CD4-positive, alpha-beta T cell treated with Interleukin-15 for 4 hours (primary cell): Measurements from ENCODE around the gene SORCS2.
"Not testable (repeated sequence)": the region's sequence is repeated elsewhere in the genome, so short reads cannot be mapped to it uniquely, and the experiment has no call there.

Source experiments
- DNase-seq: peaks from one replicate; pipeline ENCODE4 v3.0.0-alpha.2; 2020; ENCODE audit warnings: low spot score

SORCS2 gene

DNA sequence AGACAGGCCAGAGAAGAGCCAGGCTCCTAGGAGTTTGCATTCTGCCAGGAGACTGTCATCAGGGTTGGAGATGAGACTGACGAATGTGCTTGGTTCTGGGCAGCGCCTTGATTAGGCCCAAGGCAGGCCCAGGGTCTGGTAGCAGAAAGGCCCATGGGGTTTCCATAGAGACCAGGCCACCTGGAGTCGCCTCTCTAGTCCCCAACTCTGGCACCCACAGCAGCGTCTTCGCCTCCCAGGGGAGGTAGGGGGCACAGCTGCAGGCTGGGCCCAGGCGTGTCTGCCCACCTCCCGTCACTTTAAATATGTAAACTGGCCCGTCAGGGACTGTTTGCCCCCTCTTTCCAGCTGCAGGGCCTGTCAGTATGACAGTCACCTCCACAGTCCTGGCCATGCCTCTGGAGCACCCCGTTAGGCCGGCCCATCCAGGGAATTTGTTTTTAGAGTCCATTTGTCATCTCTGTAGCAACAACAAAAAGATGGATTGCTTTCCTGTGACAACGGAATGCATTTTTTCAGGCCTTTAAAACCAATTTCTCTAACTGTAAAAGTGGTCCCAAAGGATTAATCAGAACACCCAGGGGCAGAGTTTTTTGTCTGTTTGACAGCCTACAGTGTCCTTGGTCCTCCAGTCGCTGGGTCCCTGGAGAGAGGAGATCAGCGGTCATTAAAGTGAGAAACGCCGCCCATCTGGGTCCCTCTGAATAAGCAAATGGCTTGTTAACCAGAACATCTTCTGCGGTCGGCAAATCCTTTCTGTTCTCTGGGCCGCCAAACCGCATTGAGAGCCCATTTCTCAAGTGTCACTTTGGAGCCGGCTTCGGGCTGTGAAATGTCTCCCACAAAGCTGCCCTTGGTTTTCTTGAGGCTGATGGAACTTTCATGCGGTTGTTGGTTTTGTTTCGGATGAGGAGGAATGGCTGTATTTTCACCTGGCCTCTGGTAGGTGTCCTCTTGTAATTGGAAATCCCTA is 395.4 kb downstream of the SORCS2 start:
- DNase-seq, result no peak

DNA sequence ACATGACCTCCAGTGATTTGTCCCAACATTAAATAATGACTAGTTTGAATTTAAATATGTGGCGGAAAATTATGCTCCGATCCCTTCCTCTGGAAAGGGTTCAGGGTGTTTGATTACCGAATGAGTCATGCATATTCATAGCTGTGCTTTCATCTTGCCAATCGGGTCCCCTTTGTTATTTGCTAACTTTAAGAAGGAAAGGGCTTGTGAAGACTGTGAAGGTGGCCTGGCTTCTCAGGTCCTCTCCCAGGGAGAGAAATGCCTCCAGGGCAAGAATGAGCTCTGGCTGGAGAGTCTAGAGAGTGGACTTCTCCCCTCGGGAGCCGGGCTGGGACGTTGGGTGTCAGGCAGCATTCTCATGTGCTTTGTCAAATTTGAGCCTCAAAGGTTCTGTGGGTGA is 397.9 kb downstream of the SORCS2 start:
- DNase-seq, result no peak

DNA sequence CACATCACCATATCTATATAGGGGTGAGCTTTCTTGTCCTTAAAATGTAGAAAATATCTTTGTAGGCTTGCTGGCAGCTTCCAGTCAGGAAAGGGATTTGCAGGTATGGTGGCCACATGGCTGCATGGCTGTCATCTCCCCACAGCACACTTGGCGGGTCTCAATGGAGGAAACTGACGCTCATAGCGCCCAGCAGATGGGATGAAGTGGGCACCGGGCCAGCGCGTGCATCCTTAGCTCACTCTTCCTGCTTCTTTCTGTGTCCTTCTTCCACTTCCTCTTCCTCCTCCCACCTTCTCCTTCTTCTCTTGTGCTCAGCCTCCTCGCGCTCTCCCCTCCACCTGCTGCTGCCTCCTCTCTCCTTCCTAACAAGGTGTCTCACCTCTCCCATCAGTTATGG is 398.6 kb downstream of the SORCS2 start:
- DNase-seq, result no peak

DNA sequence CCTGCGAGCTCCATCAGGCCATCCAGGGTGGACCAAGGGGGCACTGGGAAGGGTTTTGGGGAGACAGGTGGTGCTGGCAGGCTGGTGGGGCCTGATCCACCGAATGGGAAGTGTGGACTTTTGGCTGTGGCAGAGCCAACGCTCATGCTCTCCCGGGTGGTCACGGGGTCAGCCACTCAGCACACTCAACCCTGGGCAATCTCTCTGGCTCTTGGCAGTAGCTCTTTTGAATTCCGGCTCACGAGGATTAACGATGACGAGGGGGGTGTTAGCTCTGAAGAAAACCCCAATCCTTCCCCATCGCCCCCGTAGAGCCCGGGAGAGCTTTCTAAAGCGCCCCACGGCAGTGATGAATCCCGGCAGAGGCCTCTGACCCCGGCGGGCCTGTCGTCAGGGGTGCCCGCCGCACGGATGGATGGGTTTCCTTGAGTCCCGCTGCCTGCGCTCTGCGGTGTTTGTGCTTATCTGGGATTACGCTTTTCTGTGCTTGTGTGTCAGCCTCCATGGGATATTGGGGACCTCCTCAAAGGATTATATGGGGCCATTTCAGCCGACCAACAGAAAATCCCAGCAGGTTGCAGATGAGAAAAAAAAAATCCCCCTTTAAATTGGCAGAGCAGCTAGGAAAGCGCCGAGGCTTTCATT is 399.2 kb downstream of the SORCS2 start:
- DNase-seq, result no peak

DNA sequence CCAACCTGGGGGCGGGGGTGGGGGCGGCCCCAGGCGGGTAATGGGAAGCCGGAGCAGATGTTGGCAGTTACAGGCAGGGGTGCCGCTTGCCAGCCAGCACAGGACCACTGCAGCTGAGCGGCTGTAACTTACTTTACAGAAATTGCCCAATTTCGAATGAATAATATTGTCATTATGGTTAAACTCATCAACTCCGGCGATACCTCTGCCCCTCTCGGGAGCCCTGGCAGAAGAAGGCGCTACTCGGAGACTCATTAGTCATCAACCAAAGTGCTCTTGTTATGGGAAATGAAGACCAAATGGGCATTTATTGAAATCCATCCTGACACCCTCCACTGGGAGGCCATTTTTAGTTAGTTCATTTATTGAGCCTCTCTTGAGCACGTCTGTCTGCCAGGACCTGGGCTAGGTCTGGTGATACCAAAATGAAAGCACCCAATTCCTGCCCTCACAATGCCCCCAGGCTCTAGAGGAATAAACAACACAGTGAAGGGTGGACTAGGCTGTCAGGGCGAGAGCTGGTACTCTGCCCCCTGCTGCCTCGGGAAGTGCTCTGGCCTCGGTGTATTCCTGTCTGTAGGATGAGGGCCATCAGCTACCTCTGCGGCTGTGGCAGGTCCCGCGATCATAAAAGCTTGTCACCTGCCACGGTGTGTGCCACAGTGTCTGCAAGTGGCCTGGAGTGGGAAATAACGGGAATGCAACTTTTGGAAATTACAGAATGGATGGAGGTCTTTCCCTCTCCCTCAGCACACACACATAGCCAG is 401.5 kb downstream of the SORCS2 start:
- no peak for DNase-seq

DNA sequence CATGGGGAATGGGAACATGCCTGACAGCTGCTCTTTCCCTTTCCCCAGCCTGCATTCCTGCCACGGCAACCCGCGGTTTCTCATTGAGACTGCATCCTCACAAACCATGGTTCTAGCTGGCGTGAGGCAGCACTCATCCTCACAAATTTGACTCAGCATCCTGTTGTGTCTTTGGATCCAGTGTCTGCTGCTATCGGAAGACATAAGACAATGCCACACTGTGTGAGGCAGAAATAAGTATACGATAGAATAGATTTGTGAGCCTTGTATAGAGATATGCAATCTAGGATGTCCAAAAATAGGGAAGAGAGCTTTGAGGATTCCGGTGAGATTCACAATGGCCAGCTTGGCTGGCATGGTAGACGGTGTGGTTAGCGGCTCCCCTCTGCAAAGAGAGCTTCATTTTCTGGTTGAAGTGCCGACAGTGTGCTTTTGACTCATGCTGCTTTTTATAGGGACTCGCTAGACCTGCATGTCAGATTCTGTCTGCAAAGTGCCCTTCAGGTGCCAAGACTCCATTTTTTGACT is 403.7 kb downstream of the SORCS2 start:
- DNase-seq, result no peak

DNA sequence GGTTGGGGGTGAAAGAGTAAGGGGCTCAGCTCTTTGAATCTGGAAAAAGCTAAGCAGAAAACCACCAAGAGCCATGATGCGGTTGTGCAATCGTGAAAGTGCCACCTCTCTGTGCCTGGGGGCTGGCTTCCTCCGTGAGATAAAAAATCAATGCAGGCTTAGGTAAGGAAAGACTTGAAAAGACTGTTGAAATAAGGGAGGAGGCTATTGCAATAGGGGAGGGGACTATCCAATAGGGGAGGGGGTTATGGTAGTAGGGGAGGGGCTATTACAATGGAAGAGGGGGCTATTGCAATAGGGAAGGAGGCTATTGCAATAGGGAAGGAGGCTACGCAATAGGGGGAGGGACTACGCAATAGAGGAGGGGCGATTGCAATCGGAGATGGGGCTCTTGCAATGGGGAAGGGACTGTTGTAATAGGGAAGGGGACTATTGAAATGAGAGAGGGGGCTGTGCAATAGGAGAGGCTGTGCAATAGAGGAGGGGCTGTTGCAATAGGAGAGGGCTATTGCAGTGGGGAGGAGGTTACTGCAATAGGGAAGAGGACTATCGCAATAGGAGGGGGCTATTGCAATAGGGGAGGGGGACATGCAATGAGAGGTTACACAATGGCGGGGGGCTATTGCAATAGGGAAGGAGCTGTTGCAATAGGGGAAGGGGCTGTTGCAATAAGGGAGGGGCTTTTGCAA is 404.7 kb downstream of the SORCS2 start:
- no peak for DNase-seq

DNA sequence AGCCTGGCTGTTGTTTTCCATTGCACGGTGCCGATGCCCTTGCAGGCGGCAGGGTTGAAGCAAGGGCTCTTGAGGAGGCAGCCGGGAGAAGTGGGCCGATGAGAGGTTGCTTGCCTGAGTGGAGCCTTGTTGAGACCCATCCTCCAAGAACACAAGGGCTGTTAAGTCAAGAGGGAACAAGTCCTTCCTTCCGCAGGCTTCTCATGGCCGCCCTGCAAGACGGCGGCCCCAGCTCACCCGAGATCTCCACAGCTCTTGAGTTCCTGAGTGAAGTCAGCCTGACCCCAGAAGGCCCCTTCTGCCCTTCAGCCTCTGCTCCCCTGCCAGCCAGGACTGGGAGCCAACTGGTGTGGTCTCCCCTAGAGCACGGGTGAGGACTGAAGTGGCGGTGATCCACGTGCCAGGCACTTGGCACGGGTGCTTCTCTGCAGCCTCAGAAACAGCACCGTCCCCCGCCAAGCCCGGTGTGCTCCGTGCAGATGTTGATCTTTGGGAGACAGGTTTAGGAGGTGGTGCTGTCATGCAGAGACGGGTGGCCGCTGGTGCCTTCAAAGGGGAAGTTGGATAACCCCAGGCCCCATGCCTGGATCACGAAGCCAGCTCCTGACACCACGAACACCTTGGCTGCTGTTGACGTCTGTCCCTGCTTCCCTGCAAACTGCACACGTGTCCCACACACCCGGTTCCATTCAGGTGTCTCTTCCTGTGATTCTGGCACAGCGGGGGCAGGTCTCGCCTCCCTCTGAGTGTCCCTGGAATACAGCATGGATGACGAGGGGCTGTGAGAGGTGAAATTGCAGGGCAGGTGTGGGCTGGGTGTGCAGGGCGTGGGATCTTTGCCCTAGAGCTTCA is 406.8 kb downstream of the SORCS2 start:
- no peak for DNase-seq

DNA sequence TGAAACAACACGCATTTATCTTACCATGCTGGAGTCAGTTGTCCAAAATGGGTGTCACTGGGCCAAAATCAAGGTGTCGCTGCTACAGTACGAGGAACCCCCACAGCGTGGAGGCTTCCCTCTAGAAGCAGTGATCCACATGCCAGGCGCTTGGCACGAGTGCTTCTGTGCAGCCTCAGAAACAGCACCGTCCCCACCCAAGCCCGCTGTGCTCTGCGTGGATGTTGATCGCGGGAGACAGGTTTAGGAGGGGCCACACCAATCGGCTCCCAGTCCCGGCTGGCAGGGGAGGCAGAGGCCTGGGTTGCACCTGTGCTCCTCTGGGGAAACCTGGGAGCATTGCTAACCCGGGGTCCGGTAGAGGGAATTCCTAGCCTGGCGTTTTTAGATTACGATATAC is 407.9 kb downstream of the SORCS2 start:
- DNase-seq, result no peak

DNA sequence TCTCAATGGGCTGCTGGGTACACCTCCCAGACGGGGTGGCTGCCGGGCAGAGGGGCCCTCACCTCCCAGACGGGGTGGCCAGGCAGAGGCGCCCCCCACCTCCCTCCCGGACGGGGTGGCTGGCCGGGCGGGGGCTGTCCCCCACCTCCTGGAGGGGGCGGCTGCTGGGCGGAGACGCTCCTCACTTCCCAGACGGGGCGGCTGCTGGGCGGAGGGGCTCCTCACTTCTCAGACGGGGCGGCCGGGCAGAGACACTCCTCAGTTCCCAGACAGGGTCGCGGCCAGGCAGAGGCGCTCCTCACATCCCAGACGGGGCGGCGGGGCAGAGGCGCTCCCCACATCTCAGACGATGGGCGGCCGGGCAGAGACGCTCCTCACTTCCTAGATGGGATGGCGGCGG is 409.8 kb downstream of the SORCS2 start:
- not testable (repeated sequence) for DNase-seq

DNA sequence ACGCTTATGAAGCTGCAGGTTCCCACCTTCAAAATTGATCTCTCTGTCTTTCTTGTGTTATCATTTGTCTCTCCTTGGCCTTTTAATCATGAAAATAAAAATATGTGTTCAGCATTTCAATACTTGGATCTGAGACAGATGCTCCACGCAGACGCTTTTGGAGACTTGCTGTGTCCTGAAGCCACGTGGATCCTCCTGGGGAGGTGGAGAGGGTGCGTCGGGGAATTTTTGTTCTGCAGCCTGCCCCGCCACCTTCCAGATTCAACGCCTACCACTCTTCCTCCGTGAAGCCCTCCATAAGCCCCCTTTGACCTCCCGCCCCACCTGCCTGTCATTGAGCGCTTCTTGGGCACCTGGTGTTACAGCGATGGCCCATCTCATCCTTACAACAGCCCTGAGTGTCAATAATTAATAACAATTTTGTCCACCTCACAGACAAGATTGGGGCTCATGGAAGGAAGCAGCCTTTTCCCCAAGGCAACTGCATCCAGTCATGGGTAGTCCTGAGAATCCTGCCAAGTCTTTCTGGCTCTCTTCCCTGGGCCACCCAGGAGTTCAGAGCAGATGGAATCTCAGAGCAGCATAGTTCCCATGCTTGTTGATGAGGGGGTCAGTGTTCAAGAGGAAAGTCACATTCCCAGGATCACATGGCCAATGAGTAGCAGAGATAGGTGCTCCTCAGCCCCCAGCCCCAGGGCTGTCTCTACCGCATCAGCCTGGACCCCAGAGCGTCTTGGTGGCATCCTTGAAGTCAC is 415.0 kb downstream of the SORCS2 start:
- DNase-seq, result no peak

DNA sequence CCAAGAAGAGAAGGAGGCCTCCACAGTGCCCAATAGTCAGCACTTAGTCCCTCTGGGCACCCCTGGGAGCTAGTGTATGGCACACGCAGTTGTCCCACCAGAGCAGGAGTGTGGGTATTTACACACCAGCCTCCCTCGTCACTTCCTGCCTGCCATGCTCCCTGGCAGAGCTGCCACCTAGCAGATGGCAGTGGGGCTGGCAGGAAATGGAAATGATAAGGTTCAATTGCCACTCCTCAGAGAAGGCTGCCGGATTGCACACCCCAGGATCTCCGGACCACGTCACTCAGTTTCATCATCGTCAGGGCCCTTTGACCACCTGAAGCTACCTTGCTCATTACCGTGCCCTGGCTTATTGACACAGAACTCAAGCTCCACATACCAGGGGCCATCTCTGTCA is 415.7 kb downstream of the SORCS2 start:
- DNase-seq, result no peak

DNA sequence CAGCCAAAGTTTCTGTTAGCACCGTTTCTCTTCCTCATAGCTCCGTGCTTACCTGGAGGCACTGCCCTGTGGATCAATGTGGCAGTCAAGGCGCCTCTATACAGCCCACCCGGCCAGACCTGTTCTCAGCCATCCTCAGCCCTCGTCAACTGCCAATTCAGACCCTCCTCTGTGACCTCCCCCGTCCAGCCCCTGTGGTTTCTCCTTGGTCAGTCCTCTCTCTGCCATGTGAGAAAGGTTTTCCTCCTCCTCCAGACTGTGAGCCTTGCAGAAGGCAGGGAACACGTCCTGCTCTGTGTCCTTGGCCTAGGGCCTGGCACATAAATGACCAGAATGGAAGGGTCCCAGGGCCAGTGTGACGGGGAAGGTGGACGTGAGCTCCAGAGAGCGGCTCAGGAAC is 417.0 kb downstream of the SORCS2 start:
- no peak for DNase-seq

DNA sequence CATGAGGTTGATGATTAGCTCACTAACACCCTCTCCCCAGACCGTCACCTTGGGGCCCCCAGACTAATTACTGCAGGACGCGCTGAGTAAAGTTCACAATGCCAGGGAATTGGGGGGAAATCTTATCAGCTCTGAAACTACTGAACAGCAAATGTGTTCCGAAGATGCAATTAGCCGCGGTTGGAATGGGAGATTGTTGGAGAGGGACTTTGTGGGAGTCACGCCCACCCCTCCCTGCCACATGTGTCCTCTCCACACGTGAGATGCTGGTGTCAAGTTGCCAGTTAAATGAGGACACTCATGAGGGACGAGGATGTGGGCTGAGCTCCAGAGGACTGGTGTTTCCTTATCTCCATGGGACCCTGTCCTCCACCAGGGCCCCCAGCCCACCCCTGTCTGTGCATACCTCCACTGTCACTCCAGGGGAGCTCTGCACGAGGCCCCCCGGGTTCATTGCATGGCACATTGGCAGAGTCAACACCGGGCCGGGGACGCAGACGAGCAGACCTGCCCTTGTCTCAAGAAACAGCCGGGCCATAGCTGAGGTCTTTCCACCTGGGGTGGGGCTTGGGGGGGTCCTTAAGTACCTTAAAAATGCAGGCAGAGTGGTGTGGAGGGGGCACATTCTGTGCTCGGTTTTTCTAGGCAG is 417.8 kb downstream of the SORCS2 start:
- DNase-seq, result no peak

DNA sequence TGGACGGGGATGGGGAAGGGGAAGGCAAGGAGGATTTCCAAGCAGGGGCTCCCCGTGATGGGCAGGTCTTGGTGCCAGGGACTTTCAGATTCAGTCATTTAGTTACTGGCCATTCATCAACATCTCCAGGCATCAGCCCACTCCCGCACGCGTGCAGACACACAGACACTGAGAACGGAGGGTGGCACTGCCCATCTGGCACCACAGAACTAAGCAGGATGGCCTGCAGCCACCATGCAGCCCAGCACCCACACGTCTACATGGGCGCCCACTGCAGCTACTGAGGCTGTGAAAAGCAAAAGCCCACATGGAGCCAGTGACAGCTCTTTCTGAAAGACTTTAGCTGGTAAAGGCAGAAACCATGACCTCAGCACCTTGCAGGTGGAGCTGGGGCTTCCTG is 418.5 kb downstream of the SORCS2 start:
- no peak for DNase-seq

DNA sequence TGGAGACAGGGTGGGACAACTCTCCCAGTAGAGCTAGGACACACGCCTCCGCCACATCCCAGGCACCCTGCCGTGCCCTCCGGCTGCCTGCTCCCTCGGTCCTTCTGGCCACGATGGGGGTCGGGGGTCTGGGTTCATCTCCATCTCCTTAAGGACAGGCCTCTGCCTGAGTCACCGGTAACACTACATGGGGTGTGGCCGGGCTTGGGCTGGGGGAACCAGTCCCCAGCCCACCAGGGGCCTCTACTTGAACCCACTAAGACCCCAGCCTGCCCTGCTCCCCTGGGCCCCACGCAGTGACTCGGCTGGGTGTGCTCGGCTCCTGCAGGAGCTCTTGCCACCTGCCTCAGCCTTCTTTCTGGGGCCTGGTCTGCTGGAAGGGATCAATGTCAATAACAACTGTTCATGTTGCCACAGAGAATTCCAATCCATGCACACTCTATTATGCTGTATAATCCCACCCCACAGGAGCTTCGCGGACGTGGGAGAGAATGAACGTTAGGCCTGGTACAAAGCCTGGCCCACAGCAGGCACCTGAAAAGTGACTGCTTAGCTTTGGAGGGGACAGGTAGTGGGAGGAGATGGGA is 420.1 kb downstream of the SORCS2 start:
- no peak for DNase-seq

DNA sequence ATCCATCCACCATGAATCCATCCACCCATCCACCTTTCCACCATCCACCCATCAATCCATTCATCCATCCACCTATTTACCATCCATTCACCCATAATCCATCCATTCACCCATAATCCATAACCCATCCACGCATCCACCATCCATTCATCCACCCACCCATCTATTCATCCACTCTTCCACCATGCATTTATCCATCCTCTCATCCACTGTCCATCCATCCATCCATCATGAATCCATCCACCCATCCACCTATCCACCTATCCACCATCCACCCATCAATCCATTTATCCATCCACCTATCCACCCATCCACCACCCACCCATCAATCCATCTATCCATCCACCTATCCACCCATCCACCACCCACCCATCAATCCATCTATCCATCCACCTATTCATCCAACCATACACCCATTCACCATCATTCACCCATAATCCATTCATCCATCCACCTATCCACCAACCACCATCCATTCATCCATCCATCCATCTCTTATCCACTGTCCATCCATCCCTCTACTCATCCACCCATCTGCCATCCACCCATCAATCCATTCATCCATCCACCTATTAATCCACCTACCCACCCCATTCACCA is 422.1 kb downstream of the SORCS2 start:
- DNase-seq, result no peak

DNA sequence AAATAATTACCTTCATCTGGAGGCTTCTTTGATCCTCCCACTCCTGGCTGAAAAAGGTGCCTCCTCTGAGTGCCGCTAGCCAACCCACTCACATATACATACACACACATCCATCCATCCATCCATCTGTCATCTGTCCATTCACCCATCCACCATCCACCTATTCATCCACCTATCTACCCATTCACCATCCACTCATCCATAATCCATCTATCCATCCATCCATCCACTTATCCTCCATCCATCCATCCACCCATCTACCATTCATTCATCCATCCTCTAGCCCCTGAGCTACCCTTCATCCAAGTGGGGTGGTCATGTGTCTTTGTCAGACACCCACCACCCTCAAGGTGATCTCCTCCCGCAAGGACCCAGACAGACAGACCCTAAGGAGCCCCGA is 423.9 kb downstream of the SORCS2 start:
- DNase-seq, result no peak

DNA sequence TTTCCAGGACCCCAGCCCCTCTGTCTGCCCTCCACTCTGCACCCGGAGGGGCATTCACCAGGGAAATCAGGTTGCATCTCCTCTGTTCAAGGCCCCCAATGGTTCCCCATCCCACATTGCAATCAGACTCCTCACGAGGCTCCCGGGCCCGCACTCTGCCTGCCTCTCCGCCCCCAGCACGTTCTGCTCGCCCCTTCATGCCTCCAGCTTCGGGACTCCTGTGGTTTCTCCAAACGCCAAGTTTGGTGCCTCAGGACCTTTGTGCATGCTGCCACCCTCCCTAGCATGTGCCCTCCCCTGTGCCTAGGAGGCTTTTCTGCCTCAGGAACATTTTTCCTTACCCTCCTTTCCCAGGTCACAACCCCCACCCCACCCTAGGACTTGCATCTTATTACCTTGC is 426.0 kb downstream of the SORCS2 start:
- DNase-seq, result no peak
